SK-N-SH treated with all-trans-retinoic acid at 6 μM for 48 hours (cell line): ENCODE results near the gene SMARCA2.

Experiments used
- ATAC-seq: fragments of 200-7000 bp; cut with Tn5 transposase; 3 replicates; pipeline ENCODE4 v1.9.1; 2020; ENCODE audit warnings: mild to moderate bottlenecking, moderate library complexity
- ARNTL ChIP-seq: fragments of 450-650 bp; formaldehyde crosslinking; IDR thresholded peaks from 2 replicates; pipeline ENCODE4 v1.5.0; 2020; ENCODE audit warnings: low read depth, mild to moderate bottlenecking, moderate library complexity, borderline replicate concordance
- BACH2 ChIP-seq: fragments of 250-450 bp; sonication (Bioruptor Pico); IDR thresholded peaks from 2 replicates; pipeline ENCODE4 v1.9.0; 2021; ENCODE audit warnings: mild to moderate bottlenecking, borderline replicate concordance
- CSDC2 ChIP-seq: fragments of 250-450 bp; sonication (Bioruptor Pico); IDR thresholded peaks from 2 replicates; pipeline ENCODE4 v1.5.0; 2020; ENCODE audit warnings: mild to moderate bottlenecking, moderate library complexity
- ISL1 ChIP-seq: fragments of 250-450 bp; sonication (Bioruptor Pico); IDR thresholded peaks from 2 replicates; pipeline ENCODE4 v2.1.2; 2022; ENCODE audit warnings: mild to moderate bottlenecking, moderate library complexity
- OSR1 ChIP-seq: fragments of 250-450 bp; sonication (Bioruptor Pico); IDR thresholded peaks from 2 replicates; pipeline ENCODE4 v1.8.0; 2022; ENCODE audit warnings: moderate library complexity, mild to moderate bottlenecking, inconsistent platforms
- PPARA ChIP-seq: fragments of 250-450 bp; sonication (Bioruptor Pico); IDR thresholded peaks from 2 replicates; pipeline ENCODE4 v1.5.0; 2020; ENCODE audit warnings: mild to moderate bottlenecking, borderline replicate concordance
- RARB ChIP-seq: fragments of 250-450 bp; sonication (Bioruptor Pico); IDR thresholded peaks from 2 replicates; pipeline ENCODE4 v1.8.0; 2021; ENCODE audit warnings: mild to moderate bottlenecking, moderate library complexity
- SNAI2 ChIP-seq: fragments of 250-450 bp; sonication (Bioruptor Pico); IDR thresholded peaks from 2 replicates; pipeline ENCODE4 v1.5.0; 2020; ENCODE audit warnings: mild to moderate bottlenecking, moderate library complexity
- TCF4 ChIP-seq: fragments of 250-450 bp; sonication (Bioruptor Pico); IDR thresholded peaks from 2 replicates; pipeline ENCODE4 v1.8.0; 2021; ENCODE audit warnings: mild to moderate bottlenecking, moderate library complexity, borderline replicate concordance
- TOX ChIP-seq: fragments of 250-450 bp; sonication (Bioruptor Pico); IDR thresholded peaks from 2 replicates; pipeline ENCODE4 v1.8.0; 2021; ENCODE audit warnings: mild to moderate bottlenecking, moderate library complexity, borderline replicate concordance
- ZC3H10 ChIP-seq: fragments of 250-450 bp; sonication (Bioruptor Pico); IDR thresholded peaks from 2 replicates; pipeline ENCODE4 v1.5.1; 2021; ENCODE audit warnings: mild to moderate bottlenecking, moderate library complexity
- ZFP30 ChIP-seq: fragments of 450-650 bp; formaldehyde crosslinking; IDR thresholded peaks from 2 replicates; pipeline ENCODE4 v1.5.0; 2022; ENCODE audit warnings: mild to moderate bottlenecking, moderate library complexity
- ZNF565 ChIP-seq: fragments of 450-650 bp; formaldehyde crosslinking; conservative IDR thresholded peaks from 2 replicates; pipeline ENCODE4 v1.5.0; 2020; ENCODE audit warnings: low read depth, mild to moderate bottlenecking, moderate library complexity
- ZNF70 ChIP-seq: fragments of 450-650 bp; formaldehyde crosslinking; IDR thresholded peaks from 2 replicates; pipeline ENCODE4 v1.5.0; 2020; ENCODE audit warnings: mild to moderate bottlenecking, moderate library complexity
- TF ChIP-seq, protein P1 (sequence below): fragments of 250-450 bp; sonication (Bioruptor Pico); IDR thresholded peaks from 2 replicates; pipeline ENCODE4 v1.5.1; 2020; ENCODE audit warnings: low read depth, mild to moderate bottlenecking, moderate library complexity
- TF ChIP-seq, protein P2 (sequence below): fragments of 250-450 bp; sonication (Bioruptor Pico); IDR thresholded peaks from 2 replicates; pipeline ENCODE4 v1.5.1; 2021; ENCODE audit warnings: mild to moderate bottlenecking, moderate library complexity
- TF ChIP-seq, protein P3 (sequence below): fragments of 250-450 bp; sonication (Bioruptor Pico); IDR thresholded peaks from 2 replicates; pipeline ENCODE4 v1.8.0; 2021; ENCODE audit warnings: low read depth, mild to moderate bottlenecking, moderate library complexity, borderline replicate concordance

Gene SMARCA2

DNA sequence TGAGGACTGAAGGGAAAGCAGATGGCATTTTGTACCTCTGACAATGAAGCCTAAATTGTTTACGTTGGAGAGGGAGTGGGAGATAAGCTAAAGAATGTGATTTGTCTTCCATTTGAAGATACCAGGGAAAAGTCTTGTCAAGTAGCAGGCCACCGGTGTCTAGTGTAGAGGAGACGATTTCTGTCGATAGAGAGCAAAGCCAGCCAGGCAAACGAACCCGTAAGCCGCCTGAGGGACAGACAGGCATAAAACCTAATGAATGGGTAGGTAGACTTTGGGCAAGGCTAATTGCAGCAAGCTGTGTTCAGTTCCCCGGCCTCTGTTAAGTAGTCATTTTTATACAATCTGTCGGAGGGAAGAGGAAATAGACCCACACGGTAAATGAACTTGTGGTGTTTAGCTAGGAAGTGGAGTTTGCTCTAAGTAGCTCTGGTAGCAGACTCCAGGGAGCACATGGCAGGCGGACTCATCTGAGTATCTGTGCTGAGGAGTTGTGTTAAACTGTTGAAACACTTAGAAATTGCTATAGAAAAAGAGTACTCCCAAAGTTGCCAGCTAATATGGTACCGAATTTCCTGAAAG, 28.8 kb downstream of the SMARCA2 start:
- no peak for ATAC-seq
- no peak for TF ChIP-seq ZC3H10
- TF ChIP-seq, protein P1, sequence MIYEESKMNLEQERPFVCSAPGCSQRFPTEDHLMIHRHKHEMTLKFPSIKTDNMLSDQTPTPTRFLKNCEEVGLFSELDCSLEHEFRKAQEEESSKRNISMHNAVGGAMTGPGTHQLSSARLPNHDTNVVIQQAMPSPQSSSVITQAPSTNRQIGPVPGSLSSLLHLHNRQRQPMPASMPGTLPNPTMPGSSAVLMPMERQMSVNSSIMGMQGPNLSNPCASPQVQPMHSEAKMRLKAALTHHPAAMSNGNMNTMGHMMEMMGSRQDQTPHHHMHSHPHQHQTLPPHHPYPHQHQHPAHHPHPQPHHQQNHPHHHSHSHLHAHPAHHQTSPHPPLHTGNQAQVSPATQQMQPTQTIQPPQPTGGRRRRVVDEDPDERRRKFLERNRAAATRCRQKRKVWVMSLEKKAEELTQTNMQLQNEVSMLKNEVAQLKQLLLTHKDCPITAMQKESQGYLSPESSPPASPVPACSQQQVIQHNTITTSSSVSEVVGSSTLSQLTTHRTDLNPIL (CRISPR knock-in tag) = no peak
- TF ChIP-seq ISL1 (CRISPR knock-in tag) = no peak
- no peak for TF ChIP-seq OSR1 (CRISPR knock-in tag)

DNA sequence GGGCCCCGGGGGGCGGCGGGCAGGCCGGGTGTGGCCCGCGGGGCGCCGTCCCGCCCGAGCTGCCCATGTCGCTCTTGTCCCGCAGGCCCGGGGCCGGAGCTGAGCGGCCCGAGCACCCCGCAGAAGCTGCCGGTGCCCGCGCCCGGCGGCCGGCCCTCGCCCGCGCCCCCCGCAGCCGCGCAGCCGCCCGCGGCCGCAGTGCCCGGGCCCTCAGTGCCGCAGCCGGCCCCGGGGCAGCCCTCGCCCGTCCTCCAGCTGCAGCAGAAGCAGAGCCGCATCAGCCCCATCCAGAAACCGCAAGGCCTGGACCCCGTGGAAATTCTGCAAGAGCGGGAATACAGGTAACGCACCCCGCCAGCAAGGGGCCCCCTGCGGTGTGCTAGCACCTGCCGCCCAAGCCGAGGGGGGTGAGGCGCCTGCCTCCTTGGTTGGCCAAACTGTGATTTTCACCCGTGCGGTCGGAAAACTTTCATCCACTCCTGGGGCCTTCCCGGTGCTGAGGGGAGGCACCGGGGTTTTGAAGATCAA, 32.1 kb downstream of the SMARCA2 start:
- TF ChIP-seq ZFP30 (CRISPR knock-in tag) (no peak), TCF4 (no peak), ZNF565 (CRISPR knock-in tag) (no peak)
- no peak for ATAC-seq

DNA sequence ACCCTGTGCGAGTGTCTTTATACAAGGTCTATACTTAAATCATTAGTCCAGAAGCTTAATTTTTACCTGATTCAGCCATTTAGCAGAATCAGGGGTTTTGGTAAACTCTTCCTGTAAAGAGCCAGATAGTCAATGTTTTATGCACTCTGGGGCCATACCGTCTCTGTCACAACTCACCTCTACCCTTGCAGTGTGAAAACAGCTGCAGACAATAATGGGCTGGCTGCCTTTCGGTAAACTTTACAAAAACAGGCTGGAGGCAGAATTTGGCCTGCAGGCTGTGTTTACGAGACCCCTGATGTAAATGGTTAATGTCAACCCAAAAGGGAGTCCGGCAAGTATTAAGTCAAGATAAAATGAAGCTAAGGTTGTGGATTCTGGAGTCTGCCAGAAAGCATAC, 32.8 kb downstream of the SMARCA2 start:
- no peak for ATAC-seq
- TF ChIP-seq TOX (no peak), BACH2 (CRISPR knock-in tag) (no peak), RARB (CRISPR knock-in tag) (no peak), ZNF565 (CRISPR knock-in tag) (no peak), SNAI2 (CRISPR knock-in tag) (no peak), ARNTL (CRISPR knock-in tag) (no peak), PPARA (CRISPR knock-in tag) (no peak), ISL1 (CRISPR knock-in tag) (no peak)
- TF ChIP-seq, protein P2, sequence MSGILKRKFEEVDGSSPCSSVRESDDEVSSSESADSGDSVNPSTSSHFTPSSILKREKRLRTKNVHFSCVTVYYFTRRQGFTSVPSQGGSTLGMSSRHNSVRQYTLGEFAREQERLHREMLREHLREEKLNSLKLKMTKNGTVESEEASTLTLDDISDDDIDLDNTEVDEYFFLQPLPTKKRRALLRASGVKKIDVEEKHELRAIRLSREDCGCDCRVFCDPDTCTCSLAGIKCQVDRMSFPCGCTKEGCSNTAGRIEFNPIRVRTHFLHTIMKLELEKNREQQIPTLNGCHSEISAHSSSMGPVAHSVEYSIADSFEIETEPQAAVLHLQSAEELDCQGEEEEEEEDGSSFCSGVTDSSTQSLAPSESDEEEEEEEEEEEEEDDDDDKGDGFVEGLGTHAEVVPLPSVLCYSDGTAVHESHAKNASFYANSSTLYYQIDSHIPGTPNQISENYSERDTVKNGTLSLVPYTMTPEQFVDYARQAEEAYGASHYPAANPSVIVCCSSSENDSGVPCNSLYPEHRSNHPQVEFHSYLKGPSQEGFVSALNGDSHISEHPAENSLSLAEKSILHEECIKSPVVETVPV = no peak
- TF ChIP-seq, protein P3, sequence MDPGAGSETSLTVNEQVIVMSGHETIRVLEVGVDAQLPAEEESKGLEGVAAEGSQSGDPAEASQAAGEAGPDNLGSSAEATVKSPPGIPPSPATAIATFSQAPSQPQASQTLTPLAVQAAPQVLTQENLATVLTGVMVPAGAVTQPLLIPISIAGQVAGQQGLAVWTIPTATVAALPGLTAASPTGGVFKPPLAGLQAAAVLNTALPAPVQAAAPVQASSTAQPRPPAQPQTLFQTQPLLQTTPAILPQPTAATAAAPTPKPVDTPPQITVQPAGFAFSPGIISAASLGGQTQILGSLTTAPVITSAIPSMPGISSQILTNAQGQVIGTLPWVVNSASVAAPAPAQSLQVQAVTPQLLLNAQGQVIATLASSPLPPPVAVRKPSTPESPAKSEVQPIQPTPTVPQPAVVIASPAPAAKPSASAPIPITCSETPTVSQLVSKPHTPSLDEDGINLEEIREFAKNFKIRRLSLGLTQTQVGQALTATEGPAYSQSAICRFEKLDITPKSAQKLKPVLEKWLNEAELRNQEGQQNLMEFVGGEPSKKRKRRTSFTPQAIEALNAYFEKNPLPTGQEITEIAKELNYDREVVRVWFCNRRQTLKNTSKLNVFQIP (CRISPR knock-in tag) = no peak
- TF ChIP-seq, protein P1 (CRISPR knock-in tag) = no peak

DNA sequence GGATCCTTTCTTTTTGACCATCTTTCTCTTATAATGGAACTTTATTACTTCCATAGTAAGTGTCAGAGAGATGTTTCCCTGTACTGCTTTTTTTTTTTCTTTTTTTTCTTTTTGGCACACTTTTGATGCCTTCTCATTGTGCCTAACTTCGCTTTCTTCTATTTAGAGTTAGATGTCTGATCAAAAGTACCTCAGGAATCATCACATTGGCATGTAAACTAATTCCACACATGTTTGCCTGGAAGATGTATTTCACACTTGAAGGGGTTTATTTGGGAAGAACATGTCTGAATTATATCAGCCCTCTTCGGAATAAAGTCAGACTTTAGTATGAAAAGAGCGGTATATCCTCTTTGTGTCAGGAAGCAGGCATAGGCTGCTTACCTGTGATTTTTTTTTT, 35.1 kb downstream of the SMARCA2 start:
- no peak for ATAC-seq

DNA sequence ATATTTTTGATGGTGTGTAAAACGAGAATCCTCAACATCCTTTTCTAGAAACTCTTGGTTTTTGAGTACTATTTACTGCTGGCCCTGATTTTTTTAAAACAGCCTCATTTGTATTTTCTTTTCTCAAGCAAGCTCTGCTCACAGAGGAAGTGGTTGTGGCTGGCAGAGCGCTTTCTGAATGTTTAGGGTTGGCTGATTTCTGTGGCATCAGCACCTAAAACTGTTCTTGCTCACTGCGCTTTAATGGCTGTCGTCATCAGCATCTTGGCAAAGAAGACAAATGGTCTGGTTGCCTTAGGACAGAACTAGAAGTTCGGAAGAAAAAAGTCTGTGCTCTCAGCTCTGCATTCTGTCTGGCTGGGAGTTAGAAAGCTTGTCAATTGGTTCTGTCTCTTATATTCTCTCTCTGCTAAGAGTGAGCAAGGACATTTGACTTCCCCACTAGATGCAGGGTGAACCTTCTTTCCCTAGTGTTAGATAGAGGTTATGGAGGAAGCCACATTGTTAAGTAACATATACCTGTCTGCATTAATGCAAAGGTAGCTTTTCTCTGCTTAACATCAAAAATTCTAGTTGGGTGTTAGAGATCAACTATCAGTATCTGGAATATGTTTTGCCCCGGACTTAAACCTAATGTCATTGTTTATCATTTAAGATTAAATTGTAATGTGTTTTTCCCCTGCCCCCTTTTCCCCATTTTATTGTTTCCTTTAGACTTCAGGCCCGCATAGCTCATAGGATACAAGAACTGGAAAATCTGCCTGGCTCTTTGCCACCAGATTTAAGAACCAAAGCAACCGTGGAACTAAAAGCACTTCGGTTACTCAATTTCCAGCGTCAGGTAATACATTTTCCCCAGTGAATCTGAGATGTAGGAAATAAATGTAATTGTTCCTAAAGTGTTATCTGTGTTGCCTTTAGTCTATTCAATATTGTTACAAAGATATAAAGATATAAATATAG, 39.0 kb downstream of the SMARCA2 start:
- no peak for TF ChIP-seq ZNF70 (CRISPR knock-in tag)
- TF ChIP-seq TOX = no peak
- no peak for TF ChIP-seq ZNF565 (CRISPR knock-in tag)
- TF ChIP-seq RARB (CRISPR knock-in tag) = no peak
- no peak for TF ChIP-seq PPARA (CRISPR knock-in tag)
- TF ChIP-seq ARNTL (CRISPR knock-in tag) = no peak
- TF ChIP-seq CSDC2 = no peak
- TF ChIP-seq ZFP30 (CRISPR knock-in tag) = no peak
- no peak for TF ChIP-seq ZC3H10
- ATAC-seq = no peak

More for the DNA sequence above, 35.1 kb downstream of the SMARCA2 start:
- no peak for TF ChIP-seq BACH2 (CRISPR knock-in tag)
